Astrocyte of the cerebellum (primary cell): ENCODE data around the gene OAS2.

ENCODE experiments used
- DNase-seq: peaks from one replicate; pipeline ENCODE4 v3.0.0-alpha.2; 2011; ENCODE audit warnings: low read depth
- H3K4me3 ChIP-seq: 2 replicates; pipeline ENCODE4 v1.5.1; 2011; ENCODE audit warnings: mild to moderate bottlenecking, low read depth, low read length, moderate library complexity
- in situ Hi-C: cut with HindIII; loops from 2 replicates; pipeline ENCODE4 v1.10.0; 2017; ENCODE audit warnings: low sequenced_read_pairs
- TF ChIP-seq, protein P1 (sequence below): IDR thresholded peaks from 2 replicates; pipeline ENCODE4 v1.5.1; 2012; ENCODE audit warnings: low read length, low read depth, moderate library complexity, mild to moderate bottlenecking; ENCODE audit errors: missing control alignments

Gene OAS2

DNA sequence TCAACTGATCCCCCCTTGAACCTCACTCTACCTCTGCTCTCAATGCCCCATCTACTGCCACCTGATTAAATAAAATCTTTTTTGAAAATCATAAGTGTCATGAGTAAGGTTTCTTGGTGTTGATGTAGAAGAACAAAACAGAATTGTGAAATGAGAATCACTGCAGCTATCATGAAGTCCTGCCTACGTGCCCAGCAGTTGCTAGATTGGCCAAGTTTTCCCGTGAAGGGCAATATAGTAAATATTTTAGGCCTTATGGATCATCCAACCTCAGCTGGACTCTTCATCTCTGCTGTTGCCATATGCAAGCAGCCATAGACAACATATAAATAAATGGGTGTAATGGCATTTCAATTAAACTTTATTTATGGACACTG is 45.2 kb upstream of the OAS2 start:
- DNase-seq = no peak
- TF ChIP-seq, protein P1, sequence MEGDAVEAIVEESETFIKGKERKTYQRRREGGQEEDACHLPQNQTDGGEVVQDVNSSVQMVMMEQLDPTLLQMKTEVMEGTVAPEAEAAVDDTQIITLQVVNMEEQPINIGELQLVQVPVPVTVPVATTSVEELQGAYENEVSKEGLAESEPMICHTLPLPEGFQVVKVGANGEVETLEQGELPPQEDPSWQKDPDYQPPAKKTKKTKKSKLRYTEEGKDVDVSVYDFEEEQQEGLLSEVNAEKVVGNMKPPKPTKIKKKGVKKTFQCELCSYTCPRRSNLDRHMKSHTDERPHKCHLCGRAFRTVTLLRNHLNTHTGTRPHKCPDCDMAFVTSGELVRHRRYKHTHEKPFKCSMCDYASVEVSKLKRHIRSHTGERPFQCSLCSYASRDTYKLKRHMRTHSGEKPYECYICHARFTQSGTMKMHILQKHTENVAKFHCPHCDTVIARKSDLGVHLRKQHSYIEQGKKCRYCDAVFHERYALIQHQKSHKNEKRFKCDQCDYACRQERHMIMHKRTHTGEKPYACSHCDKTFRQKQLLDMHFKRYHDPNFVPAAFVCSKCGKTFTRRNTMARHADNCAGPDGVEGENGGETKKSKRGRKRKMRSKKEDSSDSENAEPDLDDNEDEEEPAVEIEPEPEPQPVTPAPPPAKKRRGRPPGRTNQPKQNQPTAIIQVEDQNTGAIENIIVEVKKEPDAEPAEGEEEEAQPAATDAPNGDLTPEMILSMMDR = no peak
- in situ Hi-C loops = no loop called here
- no peak overlapping the region for H3K4me3 ChIP-seq

DNA sequence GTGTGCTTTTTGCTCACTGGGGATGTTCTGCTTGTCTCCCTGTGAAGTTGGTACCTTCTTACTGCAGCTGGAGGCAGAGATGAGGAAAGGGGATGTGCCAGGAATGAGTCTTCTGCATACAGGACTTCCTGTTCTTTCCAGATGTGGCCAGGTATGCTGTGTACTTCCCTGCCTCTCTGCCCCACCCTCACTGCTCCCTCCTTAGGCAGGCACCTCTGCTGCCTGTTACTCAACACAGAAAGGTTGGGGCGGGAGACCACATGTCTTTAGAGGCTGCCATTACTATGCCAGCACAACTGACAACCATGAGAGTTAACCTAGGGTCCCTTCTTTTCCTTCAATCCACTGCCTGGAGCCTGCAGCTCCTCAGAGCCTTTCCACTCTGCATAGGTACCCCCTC is 42.1 kb upstream of the OAS2 start:
- TF ChIP-seq, protein P1 = no peak
- in situ Hi-C loops = no loop called here

DNA sequence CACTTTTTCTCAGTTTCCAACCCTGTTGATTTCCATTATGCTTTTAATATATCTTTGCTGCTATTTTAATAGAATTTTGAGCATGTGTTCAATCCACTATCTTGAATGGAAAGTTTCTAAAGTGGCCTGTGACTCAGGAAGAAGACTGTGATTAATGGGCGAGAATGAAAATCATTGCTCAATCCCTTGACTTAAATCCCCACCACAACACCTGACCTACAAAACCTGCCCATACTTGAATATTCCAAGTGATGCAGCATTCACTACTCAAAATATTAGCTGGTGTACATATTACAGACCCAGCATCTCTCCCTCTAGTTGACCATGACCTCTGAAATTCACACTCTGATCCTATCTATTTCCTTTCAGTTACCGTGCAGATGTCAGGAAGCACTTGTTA is 41.4 kb upstream of the OAS2 start:
- no peak overlapping the region for H3K4me3 ChIP-seq
- in situ Hi-C loops = no loop called here
- TF ChIP-seq, protein P1 = no peak
- DNase-seq = no peak

More for the DNA sequence above, 42.1 kb upstream of the OAS2 start:
- no peak overlapping the region for H3K4me3 ChIP-seq
- DNase-seq = no peak

DNA sequence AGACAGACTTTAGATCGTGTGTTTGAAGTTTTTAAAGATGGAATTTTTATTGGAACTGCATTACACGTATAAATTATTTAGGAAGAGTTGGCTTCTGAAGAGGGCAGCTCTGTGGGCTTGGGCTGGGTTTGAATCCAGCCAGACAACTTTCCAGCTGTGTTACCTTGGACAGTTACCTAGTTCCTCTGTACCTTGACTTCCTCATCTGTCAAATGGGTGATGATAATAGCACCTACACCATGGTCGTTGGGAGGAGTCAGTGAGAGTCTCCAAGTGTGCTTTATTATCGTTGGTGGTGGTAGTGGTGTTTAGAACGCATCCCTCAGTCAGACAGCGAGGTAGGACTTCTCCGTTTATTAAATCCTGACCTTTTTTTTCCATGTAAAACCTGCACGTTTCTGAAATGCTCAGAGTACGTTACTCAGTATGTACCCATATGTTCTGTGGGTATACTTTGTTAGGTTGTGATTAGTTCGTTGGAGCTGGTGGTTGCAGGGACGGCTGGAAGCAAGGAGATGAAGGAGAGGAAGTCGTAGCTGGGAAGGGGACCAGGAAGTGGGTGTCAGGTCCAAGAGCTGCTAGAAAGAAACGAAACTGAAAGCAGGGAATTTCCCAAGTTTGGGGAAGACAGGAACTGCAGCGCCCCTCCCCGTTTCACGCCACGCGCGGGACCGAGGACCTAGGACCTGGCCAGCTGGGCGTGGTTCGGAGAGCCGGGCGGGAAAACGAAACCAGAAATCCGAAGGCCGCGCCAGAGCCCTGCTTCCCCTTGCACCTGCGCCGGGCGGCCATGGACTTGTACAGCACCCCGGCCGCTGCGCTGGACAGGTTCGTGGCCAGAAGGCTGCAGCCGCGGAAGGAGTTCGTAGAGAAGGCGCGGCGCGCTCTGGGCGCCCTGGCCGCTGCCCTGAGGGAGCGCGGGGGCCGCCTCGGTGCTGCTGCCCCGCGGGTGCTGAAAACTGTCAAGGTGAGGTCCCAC is 40.3 kb upstream of the OAS2 start, which contains the start of gene OAS3:
Gene OAS3 (plus strand): TSS at position 734 of the 979 bp plus-strand sequence. CDS start 57 bp downstream, at position 791.
- TF ChIP-seq, protein P1 = no peak
- in situ Hi-C loops = no loop called here
- peak; percentile 39 for DNase-seq
- peak within 1 kb of the TSS; percentile 67 for H3K4me3 ChIP-seq

DNA sequence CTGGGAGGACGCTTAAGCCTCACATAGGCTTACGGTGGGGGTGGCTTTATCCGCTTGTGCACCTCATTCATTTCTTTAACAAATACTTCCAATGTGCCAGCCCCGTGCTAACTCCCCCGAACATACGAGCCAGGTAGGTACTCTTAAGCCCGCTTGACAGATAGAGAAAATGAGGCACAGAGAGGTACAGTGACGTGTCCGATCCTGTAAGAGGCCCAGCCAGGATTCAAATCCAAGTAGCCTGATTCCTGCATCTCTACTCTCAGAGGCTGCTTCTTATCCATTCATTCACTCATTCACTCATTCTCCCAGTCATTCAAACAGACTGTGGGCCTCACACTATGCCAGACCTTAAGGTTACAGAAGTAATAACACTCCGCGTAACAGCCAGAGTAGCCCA is 39.6 kb upstream of the OAS2 start:
- peak overlapping the region; percentile 67 for H3K4me3 ChIP-seq
- no peak for DNase-seq
- TF ChIP-seq, protein P1 = no peak
- in situ Hi-C loops = no loop called here

DNA sequence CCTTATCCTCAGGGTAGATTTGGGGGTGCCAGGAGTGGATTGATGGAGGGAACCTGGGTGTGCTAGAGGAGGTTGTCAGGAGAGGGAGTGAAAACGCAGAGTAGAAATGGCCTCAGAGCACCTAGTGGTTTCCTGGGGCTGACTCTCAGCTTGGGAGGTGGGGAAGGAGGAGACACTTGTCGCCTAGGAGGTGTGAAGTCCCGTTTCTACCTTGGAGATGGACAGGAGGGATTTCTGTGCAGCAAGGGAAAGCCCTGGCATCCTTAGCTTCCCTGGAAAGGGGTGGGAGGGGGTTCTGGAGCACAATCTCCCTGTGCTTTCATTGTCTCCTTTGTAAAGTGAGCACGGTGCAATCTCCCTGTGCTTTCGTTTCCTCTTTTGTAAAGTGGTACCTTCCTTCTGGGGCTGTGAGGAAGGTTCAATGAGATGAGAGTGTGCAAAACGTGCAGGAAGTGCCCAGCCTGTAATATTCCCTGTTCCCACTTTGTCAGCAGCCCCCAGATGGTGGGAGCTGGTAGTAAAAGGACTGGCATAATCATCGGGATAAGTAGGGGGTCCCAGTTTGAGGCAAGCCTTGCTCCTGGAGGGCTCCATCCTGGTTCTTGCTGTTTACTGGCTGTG is 38.4 kb upstream of the OAS2 start:
- TF ChIP-seq, protein P1 = peak; percentile 7
- no peak for DNase-seq
- no peak overlapping the region for H3K4me3 ChIP-seq
- in situ Hi-C loops = no loop called here
